ENCODE data around the gene LDLRAD3.

Gene LDLRAD3

GRCh38 chr11:35916270-35916669 is 27.6 kb upstream of the LDLRAD3 start:
- DNase-seq (ENCODE audit: extremely low spot score) = no peak
- POLR2A ChIA-PET = no interaction called here
- CTCF ChIA-PET = no interaction called here
- TF ChIP-seq HDGF (IDR thresholded peaks at IDR 0.05; ENCODE audit: borderline replicate concordance) (no peak), BHLHE40 (IDR thresholded peaks at IDR 0.05; ENCODE audit: borderline replicate concordance) (no peak), NFRKB (IDR thresholded peaks at IDR 0.05) (no peak), ARNT (IDR thresholded peaks at IDR 0.05) (no peak), FOXM1 (IDR thresholded peaks at IDR 0.05; ENCODE audit: borderline replicate concordance) (no peak), PKNOX1 (IDR thresholded peaks at IDR 0.05) (no peak), FOXK2 (IDR thresholded peaks at IDR 0.05) (no peak), TARDBP (IDR thresholded peaks at IDR 0.05) (no peak), ELF4 (IDR thresholded peaks at IDR 0.05) (no peak), L3MBTL2 (conservative IDR thresholded peaks at IDR 0.05) (no peak), SP1 (IDR thresholded peaks at IDR 0.05) (no peak), ZNF384 (IDR thresholded peaks at IDR 0.05) (no peak), SUZ12 (IDR thresholded peaks at IDR 0.05) (no peak), LEF1 (IDR thresholded peaks at IDR 0.05; ENCODE audit: borderline replicate concordance) (no peak), CTBP1 (IDR thresholded peaks at IDR 0.05; ENCODE audit: borderline replicate concordance) (no peak)

GRCh38 chr11:35917676-35918075 is 26.2 kb upstream of the LDLRAD3 start:
- POLR2A ChIA-PET = no interaction called here
- no peak for DNase-seq (ENCODE audit: extremely low spot score)
- TF ChIP-seq CTBP1 (IDR thresholded peaks at IDR 0.05; ENCODE audit: borderline replicate concordance) (no peak), FOXM1 (IDR thresholded peaks at IDR 0.05; ENCODE audit: borderline replicate concordance) (no peak), PKNOX1 (IDR thresholded peaks at IDR 0.05) (no peak), FOXA1 (IDR thresholded peaks at IDR 0.05) (no peak), TARDBP (IDR thresholded peaks at IDR 0.05) (no peak)
- CTCF ChIA-PET = no interaction called here

GRCh38 chr11:35918716-35919115 is 25.1 kb upstream of the LDLRAD3 start:
- no peak for DNase-seq (ENCODE audit: extremely low spot score)
- CTCF ChIA-PET = no interaction called here
- TF ChIP-seq SUZ12 (IDR thresholded peaks at IDR 0.05) (no peak), FOXA1 (IDR thresholded peaks at IDR 0.05) (no peak), LEF1 (IDR thresholded peaks at IDR 0.05; ENCODE audit: borderline replicate concordance) (no peak), NFRKB (IDR thresholded peaks at IDR 0.05) (no peak), L3MBTL2 (conservative IDR thresholded peaks at IDR 0.05) (no peak), HDGF (IDR thresholded peaks at IDR 0.05; ENCODE audit: borderline replicate concordance) (no peak), ELF4 (IDR thresholded peaks at IDR 0.05) (no peak), ZNF384 (IDR thresholded peaks at IDR 0.05) (no peak), CTBP1 (IDR thresholded peaks at IDR 0.05; ENCODE audit: borderline replicate concordance) (no peak), TARDBP (IDR thresholded peaks at IDR 0.05) (no peak), PKNOX1 (IDR thresholded peaks at IDR 0.05) (no peak), SP1 (IDR thresholded peaks at IDR 0.05) (no peak), FOXK2 (IDR thresholded peaks at IDR 0.05) (no peak), FOXM1 (IDR thresholded peaks at IDR 0.05; ENCODE audit: borderline replicate concordance) (no peak)
- POLR2A ChIA-PET = no interaction called here

GRCh38 chr11:35919244-35919643 is 24.6 kb upstream of the LDLRAD3 start:
- POLR2A ChIA-PET = no interaction called here
- DNase-seq (ENCODE audit: extremely low spot score) = no peak
- CTCF ChIA-PET = interaction anchor here (1.9 kb wide), 1 partner anchor 97 kb away, joined by 6 read pairs; no protein-coding TSS in a partner anchor
- no peak for TF ChIP-seq HDGF (IDR thresholded peaks at IDR 0.05; ENCODE audit: borderline replicate concordance)
- no peak for TF ChIP-seq ARNT (IDR thresholded peaks at IDR 0.05)
- no peak for TF ChIP-seq BHLHE40 (IDR thresholded peaks at IDR 0.05; ENCODE audit: borderline replicate concordance)
- TF ChIP-seq CTBP1 (IDR thresholded peaks at IDR 0.05; ENCODE audit: borderline replicate concordance) = no peak
- TF ChIP-seq ELF4 (IDR thresholded peaks at IDR 0.05) = no peak
- TF ChIP-seq SP1 (IDR thresholded peaks at IDR 0.05) = no peak
- no peak for TF ChIP-seq TARDBP (IDR thresholded peaks at IDR 0.05)
- TF ChIP-seq SUZ12 (IDR thresholded peaks at IDR 0.05) = no peak

GRCh38 chr11:35923452-35923851 is 20.4 kb upstream of the LDLRAD3 start:
- DNase-seq (ENCODE audit: extremely low spot score) = no peak
- TF ChIP-seq FOXA1 (IDR thresholded peaks at IDR 0.05) (no peak), ZNF384 (IDR thresholded peaks at IDR 0.05) (no peak), CTBP1 (IDR thresholded peaks at IDR 0.05; ENCODE audit: borderline replicate concordance) (no peak), NFRKB (IDR thresholded peaks at IDR 0.05) (no peak), ELF4 (IDR thresholded peaks at IDR 0.05) (no peak), BHLHE40 (IDR thresholded peaks at IDR 0.05; ENCODE audit: borderline replicate concordance) (no peak), ARNT (IDR thresholded peaks at IDR 0.05) (no peak), L3MBTL2 (conservative IDR thresholded peaks at IDR 0.05) (no peak), LEF1 (IDR thresholded peaks at IDR 0.05; ENCODE audit: borderline replicate concordance) (no peak), TARDBP (IDR thresholded peaks at IDR 0.05) (no peak), FOXM1 (IDR thresholded peaks at IDR 0.05; ENCODE audit: borderline replicate concordance) (no peak), HDGF (IDR thresholded peaks at IDR 0.05; ENCODE audit: borderline replicate concordance) (no peak)
- ChIA-PET POLR2A (no interaction called here), CTCF (no interaction called here)

- TF ChIP-seq HDGF (IDR thresholded peaks at IDR 0.05; ENCODE audit: borderline replicate concordance) (no peak), L3MBTL2 (conservative IDR thresholded peaks at IDR 0.05) (no peak), CTBP1 (IDR thresholded peaks at IDR 0.05; ENCODE audit: borderline replicate concordance) (no peak), SP1 (IDR thresholded peaks at IDR 0.05) (no peak), FOXM1 (IDR thresholded peaks at IDR 0.05; ENCODE audit: borderline replicate concordance) (no peak), NFRKB (IDR thresholded peaks at IDR 0.05) (no peak), FOXK2 (IDR thresholded peaks at IDR 0.05) (no peak), ELF4 (IDR thresholded peaks at IDR 0.05) (no peak), BHLHE40 (IDR thresholded peaks at IDR 0.05; ENCODE audit: borderline replicate concordance) (no peak), LEF1 (IDR thresholded peaks at IDR 0.05; ENCODE audit: borderline replicate concordance) (no peak), SUZ12 (IDR thresholded peaks at IDR 0.05) (no peak), ARNT (IDR thresholded peaks at IDR 0.05) (no peak), PKNOX1 (IDR thresholded peaks at IDR 0.05) (no peak), ZNF384 (IDR thresholded peaks at IDR 0.05) (no peak), FOXA1 (IDR thresholded peaks at IDR 0.05) (no peak)
- POLR2A ChIA-PET = no interaction called here
- DNase-seq (ENCODE audit: extremely low spot score) = no peak
- CTCF ChIA-PET = interaction anchor here (0.6 kb wide), 1 partner anchor 12 kb away, joined by 4 read pairs; no protein-coding TSS in a partner anchor
Observed at GRCh38 chr11:35924811-35925210, 19.1 kb upstream of the LDLRAD3 start.

All from HEK293T (cell line).